Measurements from ENCODE around the gene GPATCH11. TPM values are rescaled to one million over a fixed set of nuclear protein-coding genes. Genes with fewer than 3 reads are reported as not detected.

The GPATCH11 gene
- total RNA-seq, 2 donors from 2014 or later, result 5.6 to 9.0 TPM

DNA sequence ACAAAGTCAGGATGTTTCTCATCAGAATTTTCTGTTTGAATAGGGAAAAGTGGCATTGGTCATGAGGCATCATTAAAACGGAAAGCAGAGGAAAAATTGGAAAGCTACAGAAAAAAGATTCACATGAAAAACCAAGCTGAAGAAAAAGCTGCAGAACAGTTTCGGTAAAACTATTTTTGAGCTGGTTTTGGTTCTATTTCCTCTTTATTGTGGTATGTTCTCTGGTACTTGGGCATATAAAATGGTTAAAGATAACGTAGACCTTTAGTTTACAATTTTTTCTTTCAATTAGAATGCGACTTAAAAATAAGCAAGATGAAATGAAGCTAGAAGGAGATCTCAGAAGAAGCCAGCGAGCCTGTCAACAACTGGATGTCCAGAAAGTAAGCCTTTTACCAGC lies 7.6 kb downstream of the GPATCH11 start:
- no peak overlapping the region for H3K4me3 ChIP-seq
- H3K9me3 ChIP-seq, result no peaks in the 10 kb centered on the region
- no peaks in the 10 kb centered on the region for H3K4me1 ChIP-seq (ENCODE audit: control insufficient read depth in 1 of 2, low read depth in 2 of 2)
- peaks cover 46% of the 10 kb centered on the region for H3K36me3 ChIP-seq
- ATAC-seq (ENCODE audit: insufficient number of reproducible peaks, low FRiP score, low read depth), result no peak
- H3K27me3 ChIP-seq (replicated peaks; ENCODE audit: insufficient read depth), result no peaks in the 10 kb centered on the region
- TF ChIP-seq, protein P1, sequence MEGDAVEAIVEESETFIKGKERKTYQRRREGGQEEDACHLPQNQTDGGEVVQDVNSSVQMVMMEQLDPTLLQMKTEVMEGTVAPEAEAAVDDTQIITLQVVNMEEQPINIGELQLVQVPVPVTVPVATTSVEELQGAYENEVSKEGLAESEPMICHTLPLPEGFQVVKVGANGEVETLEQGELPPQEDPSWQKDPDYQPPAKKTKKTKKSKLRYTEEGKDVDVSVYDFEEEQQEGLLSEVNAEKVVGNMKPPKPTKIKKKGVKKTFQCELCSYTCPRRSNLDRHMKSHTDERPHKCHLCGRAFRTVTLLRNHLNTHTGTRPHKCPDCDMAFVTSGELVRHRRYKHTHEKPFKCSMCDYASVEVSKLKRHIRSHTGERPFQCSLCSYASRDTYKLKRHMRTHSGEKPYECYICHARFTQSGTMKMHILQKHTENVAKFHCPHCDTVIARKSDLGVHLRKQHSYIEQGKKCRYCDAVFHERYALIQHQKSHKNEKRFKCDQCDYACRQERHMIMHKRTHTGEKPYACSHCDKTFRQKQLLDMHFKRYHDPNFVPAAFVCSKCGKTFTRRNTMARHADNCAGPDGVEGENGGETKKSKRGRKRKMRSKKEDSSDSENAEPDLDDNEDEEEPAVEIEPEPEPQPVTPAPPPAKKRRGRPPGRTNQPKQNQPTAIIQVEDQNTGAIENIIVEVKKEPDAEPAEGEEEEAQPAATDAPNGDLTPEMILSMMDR (IDR thresholded peaks at IDR 0.05), result no peak
- H3K27ac ChIP-seq, result no peak overlapping the region
- DNase-seq (ENCODE audit: low spot score), result no peak

DNA sequence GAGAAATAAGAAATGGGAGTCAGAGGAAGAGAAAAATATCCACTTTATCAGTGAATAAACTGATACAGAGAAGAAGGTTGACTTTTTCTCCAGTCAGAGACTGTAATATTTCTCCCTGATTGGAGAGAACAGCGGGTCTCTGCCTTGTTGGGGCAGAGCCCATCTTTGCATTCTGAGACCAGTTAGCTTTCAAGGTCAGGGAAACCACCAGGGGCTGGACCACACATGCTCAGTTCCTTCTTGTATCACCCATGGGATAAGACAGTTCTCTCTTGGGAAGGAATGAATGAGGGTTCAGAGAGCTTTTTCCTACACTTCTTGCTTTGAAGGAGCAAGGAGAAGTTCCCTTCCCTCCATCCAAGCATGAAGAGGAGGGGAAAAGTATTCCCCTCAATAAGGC lies 12.2 kb downstream of the GPATCH11 start:
- DNase-seq (ENCODE audit: low spot score), result no peak
- Histone ChIP-seq H3K27me3 (replicated peaks; ENCODE audit: insufficient read depth) (no peaks in the 10 kb centered on the region), H3K4me1 (ENCODE audit: control insufficient read depth in 1 of 2, low read depth in 2 of 2) (no peaks in the 10 kb centered on the region), H3K4me3 (no peak overlapping the region), H3K27ac (no peak overlapping the region), H3K36me3 (peaks cover 37% of the 10 kb centered on the region), H3K9me3 (no peaks in the 10 kb centered on the region)
- TF ChIP-seq, protein P1 (IDR thresholded peaks at IDR 0.05), result no peak
- no peak for ATAC-seq (ENCODE audit: insufficient number of reproducible peaks, low FRiP score, low read depth)

DNA sequence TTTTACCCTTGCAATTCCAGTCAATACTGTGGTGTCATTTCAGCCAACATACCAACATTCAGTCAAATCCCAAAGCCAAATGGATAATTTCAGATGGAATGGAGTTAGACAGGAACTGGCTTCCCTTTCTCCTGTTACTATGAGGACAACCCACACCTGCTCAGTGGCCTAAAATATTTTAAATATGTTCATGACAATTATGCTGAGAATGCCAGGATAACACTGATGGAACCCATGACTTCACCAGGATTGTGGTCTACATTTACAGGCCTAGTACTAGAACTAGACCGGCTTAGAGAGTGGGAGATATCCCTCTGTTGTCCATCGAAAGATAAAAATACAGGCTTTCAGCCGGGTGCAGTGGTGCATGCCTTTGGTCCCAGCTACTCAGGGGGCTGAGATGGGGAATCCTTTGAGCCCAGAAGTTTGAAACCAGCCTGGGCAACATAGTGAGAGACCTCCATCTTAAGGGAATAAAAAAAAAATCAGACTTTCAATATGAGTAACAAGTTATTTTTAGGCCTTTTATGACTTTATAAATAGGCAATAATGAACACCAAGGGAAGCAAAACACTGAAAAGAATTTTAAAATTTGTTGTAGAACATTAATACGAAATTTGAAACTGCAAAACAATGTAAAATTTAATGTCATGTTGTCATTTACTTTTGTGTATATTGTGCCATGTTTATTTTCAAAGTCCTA lies 14.2 kb downstream of the GPATCH11 start:
- peaks cover 33% of the 10 kb centered on the region for H3K36me3 ChIP-seq
- ATAC-seq (ENCODE audit: insufficient number of reproducible peaks, low FRiP score, low read depth), result no peak
- H3K27me3 ChIP-seq (replicated peaks; ENCODE audit: insufficient read depth), result no peaks in the 10 kb centered on the region

DNA sequence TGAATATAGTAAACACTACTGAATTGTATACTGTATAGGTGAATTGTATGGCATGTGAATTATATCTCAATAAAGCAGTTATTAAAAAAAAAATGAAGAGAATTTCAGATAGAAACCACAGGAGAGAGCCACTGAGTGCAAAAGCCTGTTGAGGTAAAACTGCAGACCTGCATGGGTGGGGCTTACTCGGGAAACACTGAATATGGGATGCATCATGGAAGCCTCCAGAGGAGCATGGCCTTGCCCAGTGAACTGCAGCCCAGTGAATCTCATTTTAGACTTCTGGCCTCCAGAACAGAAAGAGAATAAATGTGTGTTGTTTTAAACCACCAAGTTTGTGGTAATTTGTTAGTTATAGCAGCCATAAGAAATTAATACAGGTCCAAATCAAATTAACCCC lies 15.7 kb downstream of the GPATCH11 start:
- peaks cover 18% of the 10 kb centered on the region for H3K36me3 ChIP-seq
- TF ChIP-seq, protein P1 (IDR thresholded peaks at IDR 0.05), result no peak
- peaks cover 3 to 9% of the 10 kb centered on the region in 2 donors for H3K4me1 ChIP-seq (ENCODE audit: control insufficient read depth in 1 of 2, low read depth in 2 of 2)
- H3K4me3 ChIP-seq, result no peak overlapping the region
- ATAC-seq (ENCODE audit: insufficient number of reproducible peaks, low FRiP score, low read depth) (no peak), DNase-seq (ENCODE audit: low spot score) (no peak)
- no peak overlapping the region for H3K27ac ChIP-seq
- no peaks in the 10 kb centered on the region for H3K27me3 ChIP-seq (replicated peaks; ENCODE audit: insufficient read depth)
- H3K9me3 ChIP-seq, result no peaks in the 10 kb centered on the region

More for the DNA sequence above, 14.2 kb downstream of the GPATCH11 start:
- TF ChIP-seq, protein P1 (IDR thresholded peaks at IDR 0.05), result no peak
- no peak overlapping the region for H3K4me3 ChIP-seq
- H3K9me3 ChIP-seq, result no peaks in the 10 kb centered on the region
- H3K4me1 ChIP-seq (ENCODE audit: control insufficient read depth in 1 of 2, low read depth in 2 of 2), result peaks cover 0 to 3% of the 10 kb centered on the region in 2 donors
- H3K27ac ChIP-seq, result no peak overlapping the region
- DNase-seq (ENCODE audit: low spot score), result no peak

DNA sequence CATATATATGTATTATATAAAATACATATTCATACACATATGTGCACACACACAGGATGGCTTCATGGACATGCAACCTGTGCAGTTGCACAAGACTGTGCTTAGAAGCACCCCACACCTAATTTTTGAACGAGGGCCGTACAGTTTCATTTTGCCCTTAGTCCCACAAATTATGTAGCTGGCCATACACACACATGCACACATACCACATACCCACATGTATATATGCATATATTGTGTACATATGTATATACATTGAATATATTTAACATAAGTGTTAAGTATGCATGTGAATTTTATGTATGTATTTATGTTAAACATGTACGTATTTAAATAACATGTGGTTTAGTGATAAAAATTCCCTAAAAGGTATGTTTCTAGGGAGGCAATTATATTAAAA lies 18.3 kb downstream of the GPATCH11 start:
- Histone ChIP-seq H3K27ac (peak overlapping the region in 1 of 2 donors; percentile 62), H3K4me1 (ENCODE audit: control insufficient read depth in 1 of 2, low read depth in 2 of 2) (peaks cover 3 to 9% of the 10 kb centered on the region in 2 donors), H3K27me3 (replicated peaks; ENCODE audit: insufficient read depth) (no peaks in the 10 kb centered on the region), H3K36me3 (peaks cover 19% of the 10 kb centered on the region), H3K9me3 (no peaks in the 10 kb centered on the region), H3K4me3 (no peak overlapping the region)
- TF ChIP-seq, protein P1 (IDR thresholded peaks at IDR 0.05), result no peak
- DNase-seq (ENCODE audit: low spot score) (no peak), ATAC-seq (ENCODE audit: insufficient number of reproducible peaks, low FRiP score, low read depth) (no peak)
